Mesenchymal stem cell (in vitro differentiated cells and primary cell): ENCODE results near the gene C1orf174.

Experiments used
- DNase-seq: peaks from one replicate; pipeline ENCODE4 v3.0.0-alpha.2; 2013
- H2AFZ ChIP-seq: one replicate; pipeline ENCODE4 v1.6.1; 2013; ENCODE audit warnings: low read depth, mild to moderate bottlenecking, control low read depth, inconsistent platforms, low read length, moderate library complexity
- H2AK5ac ChIP-seq: 2 replicates; pipeline ENCODE4 v1.6.1; 2013; ENCODE audit warnings: low read length, moderate library complexity, mild to moderate bottlenecking, inconsistent platforms; ENCODE audit not compliant: severe bottlenecking
- H2BK120ac ChIP-seq: one replicate; pipeline ENCODE4 v1.6.1; 2013; ENCODE audit warnings: low read depth, mild to moderate bottlenecking, inconsistent platforms, low read length, moderate library complexity
- H2BK12ac ChIP-seq, 2 experiments: one replicate each; pipeline ENCODE4 v1.6.1; 2013; ENCODE audit warnings: inconsistent platforms in 2 of 2, low read length in 2 of 2, mild to moderate bottlenecking in 2 of 2, moderate library complexity in 2 of 2, control low read depth in 1 of 2
- H2BK15ac ChIP-seq: one replicate; pipeline ENCODE4 v1.6.1; 2013; ENCODE audit warnings: mild to moderate bottlenecking, low read depth, inconsistent platforms; ENCODE audit not compliant: poor library complexity, severe bottlenecking
- H2BK5ac ChIP-seq: 2 replicates; pipeline ENCODE4 v1.6.1; 2013; ENCODE audit warnings: low read depth, mild to moderate bottlenecking, low read length, control low read depth, inconsistent platforms; ENCODE audit not compliant: poor library complexity, severe bottlenecking
- H3K14ac ChIP-seq, 2 experiments: one replicate each; pipeline ENCODE4 v1.6.1; 2013; ENCODE audit warnings: inconsistent platforms in 2 of 2, low read length in 2 of 2, control low read depth in 1 of 2, mild to moderate bottlenecking in 1 of 2, moderate library complexity in 1 of 2
- H3K18ac ChIP-seq, 2 experiments: one replicate each; pipeline ENCODE4 v1.6.1; 2013; ENCODE audit warnings: inconsistent platforms in 2 of 2, low read length in 2 of 2, control low read depth in 1 of 2, low read depth in 1 of 2, mild to moderate bottlenecking in 1 of 2
- H3K23ac ChIP-seq, 2 experiments: one replicate each; pipeline ENCODE4 v1.6.1; 2013; ENCODE audit warnings: inconsistent platforms in 2 of 2, low read length in 2 of 2, mild to moderate bottlenecking in 2 of 2, moderate library complexity in 2 of 2, control low read depth in 1 of 2
- H3K27ac ChIP-seq: 2 replicates; pipeline ENCODE4 v1.5.1; 2013; ENCODE audit warnings: mild to moderate bottlenecking, moderate library complexity, low read length, control low read depth, inconsistent platforms; ENCODE audit not compliant: poor library complexity, severe bottlenecking
- H3K27me3 ChIP-seq, 2 experiments: 2 replicates each; pipeline versions ENCODE4 v1.6.1 to v1.7.0; 2013; ENCODE audit warnings: low read length in 2 of 2, mild to moderate bottlenecking in 2 of 2, moderate library complexity in 2 of 2, control low read depth in 1 of 2, inconsistent platforms in 1 of 2; ENCODE audit not compliant: control insufficient read depth in 1 of 2, insufficient read depth in 1 of 2
- H3K36me3 ChIP-seq, 2 experiments: 2 replicates each; pipeline versions ENCODE4 v1.6.1 to v1.7.0; 2013; ENCODE audit warnings: low read length in 2 of 2, control low read depth in 1 of 2, inconsistent platforms in 1 of 2, low read depth in 1 of 2, mild to moderate bottlenecking in 1 of 2; ENCODE audit not compliant: insufficient read depth in 2 of 2, control insufficient read depth in 1 of 2
- H3K4ac ChIP-seq, 2 experiments: one replicate each; pipeline ENCODE4 v1.6.1; 2013; ENCODE audit warnings: inconsistent platforms in 2 of 2, low read length in 2 of 2, mild to moderate bottlenecking in 2 of 2, moderate library complexity in 2 of 2, control low read depth in 1 of 2, low read depth in 1 of 2
- H3K4me1 ChIP-seq: 2 replicates; pipeline ENCODE4 v1.6.1; 2013; ENCODE audit warnings: low read depth, low read length, control low read depth; ENCODE audit not compliant: control insufficient read depth, insufficient read depth
- H3K4me2 ChIP-seq: 2 replicates; pipeline ENCODE4 v1.6.1; 2013; ENCODE audit warnings: low read length, mild to moderate bottlenecking, inconsistent platforms; ENCODE audit not compliant: poor library complexity, severe bottlenecking
- H3K4me3 ChIP-seq, 2 experiments: 2 replicates each; pipeline versions ENCODE4 v1.5.1 to v1.7.0; 2013; ENCODE audit warnings: low read length in 2 of 2, mild to moderate bottlenecking in 2 of 2, control low read depth in 1 of 2, low read depth in 1 of 2; ENCODE audit not compliant: insufficient read depth in 1 of 2
- H3K79me1 ChIP-seq: replicated peaks from 2 replicates; pipeline ENCODE4 v1.6.1; 2013; ENCODE audit warnings: mild to moderate bottlenecking, control low read depth, low read length, inconsistent platforms; ENCODE audit not compliant: poor library complexity, severe bottlenecking
- H3K9ac ChIP-seq: 2 replicates; pipeline ENCODE4 v1.7.0; 2013; ENCODE audit warnings: mild to moderate bottlenecking, low read length, moderate library complexity
- H3K9me3 ChIP-seq: 2 replicates; pipeline ENCODE4 v1.7.0; 2013; ENCODE audit warnings: mild to moderate bottlenecking, low read length; ENCODE audit not compliant: control insufficient read depth
- H4K8ac ChIP-seq: one replicate; pipeline ENCODE4 v1.6.1; 2013; ENCODE audit warnings: inconsistent platforms, mild to moderate bottlenecking, low read length, moderate library complexity
- H4K91ac ChIP-seq: one replicate; pipeline ENCODE4 v1.6.1; 2013; ENCODE audit warnings: mild to moderate bottlenecking, low read length, inconsistent platforms
- WGBS: methylation state at CpG from one replicate; pipeline ENCODE4 v1.1.7; 2013; ENCODE audit warnings: mixed read lengths; 5-methylcytosine and 5-hydroxymethylcytosine counted together

The C1orf174 gene

DNA sequence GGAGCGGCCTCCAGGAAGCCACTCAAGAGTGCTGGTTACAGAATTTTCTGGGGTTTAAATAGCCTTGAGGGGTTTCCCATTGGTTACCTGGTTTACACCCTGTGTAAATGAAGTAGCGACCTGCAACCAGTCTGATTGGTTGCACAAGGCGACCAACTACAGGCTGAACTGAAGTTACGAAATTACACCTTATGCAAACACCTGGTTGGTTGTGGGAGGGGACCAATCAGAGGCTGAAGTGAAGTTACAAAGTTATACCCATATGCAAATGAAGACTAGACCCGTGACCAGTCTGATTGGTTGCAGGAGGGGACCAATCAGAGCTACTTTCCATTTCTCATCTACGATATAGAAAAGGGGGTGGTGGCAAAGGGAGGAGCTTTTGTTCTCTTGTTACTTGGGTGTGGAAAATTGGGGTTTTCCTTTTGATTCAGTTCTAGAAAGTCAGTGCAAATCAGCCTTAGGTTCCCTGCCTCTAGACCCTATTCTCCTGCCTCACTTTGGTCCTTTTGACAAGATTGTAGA, 22.2 kb upstream of the C1orf174 start:
- WGBS, result 73% methylated on average over 6 of the region's 6 CpGs
- no peak overlapping the region for H3K9ac ChIP-seq
- no peak overlapping the region for H2AFZ ChIP-seq
- peaks cover 0 to 25% of the 10 kb centered on the region in 2 experiments for H3K27me3 ChIP-seq
- no peaks in the 10 kb centered on the region for H3K79me1 ChIP-seq
- H2BK120ac ChIP-seq, result no peak overlapping the region
- DNase-seq, result no peak
- H3K14ac ChIP-seq, result no peak overlapping the region
- no peaks in the 10 kb centered on the region for H3K36me3 ChIP-seq
- no peaks in the 10 kb centered on the region for H3K9me3 ChIP-seq
- H2BK12ac ChIP-seq, result no peak overlapping the region
- no peak overlapping the region for H3K4ac ChIP-seq
- no peak overlapping the region for H3K4me3 ChIP-seq
- no peaks in the 10 kb centered on the region for H3K4me1 ChIP-seq
- no peak overlapping the region for H4K91ac ChIP-seq
- H3K18ac ChIP-seq, result no peak overlapping the region
- H2BK15ac ChIP-seq, result no peak overlapping the region
- H2BK5ac ChIP-seq, result no peak overlapping the region
- no peak overlapping the region for H2AK5ac ChIP-seq
- no peak overlapping the region for H4K8ac ChIP-seq
- no peak overlapping the region for H3K4me2 ChIP-seq
- no peak overlapping the region for H3K23ac ChIP-seq
- H3K27ac ChIP-seq, result no peak overlapping the region

DNA sequence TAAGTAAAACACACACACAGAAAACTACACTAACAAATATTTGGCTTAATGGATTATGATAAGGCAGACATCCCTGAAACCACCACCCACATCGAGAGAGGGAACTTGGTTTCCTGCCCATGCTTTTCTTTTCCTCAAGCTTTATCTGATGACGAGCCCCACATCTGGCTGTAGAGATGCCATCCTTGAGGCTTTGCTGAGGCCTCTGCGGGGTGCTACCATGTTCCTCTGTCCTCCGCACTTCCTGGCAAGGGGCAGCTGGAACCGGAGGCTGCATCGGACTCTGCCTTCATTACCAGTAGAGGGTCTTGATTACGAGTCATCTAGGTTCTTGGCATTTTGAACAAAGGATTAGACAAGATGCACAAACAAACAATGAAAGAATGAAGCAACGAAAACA, 21.7 kb upstream of the C1orf174 start:
- Histone ChIP-seq H3K4me3 (no peak overlapping the region), H3K36me3 (no peaks in the 10 kb centered on the region), H3K23ac (no peak overlapping the region), H2BK15ac (no peak overlapping the region), H3K79me1 (no peaks in the 10 kb centered on the region), H4K91ac (no peak overlapping the region), H3K4ac (no peak overlapping the region), H3K9ac (no peak overlapping the region), H3K4me1 (no peaks in the 10 kb centered on the region), H2BK5ac (no peak overlapping the region), H4K8ac (no peak overlapping the region), H2AFZ (no peak overlapping the region), H3K14ac (no peak overlapping the region), H3K27me3 (peaks cover 0 to 25% of the 10 kb centered on the region in 2 experiments), H3K4me2 (no peak overlapping the region), H2BK12ac (no peak overlapping the region), H3K9me3 (no peaks in the 10 kb centered on the region), H3K27ac (no peak overlapping the region), H3K18ac (no peak overlapping the region), H2BK120ac (no peak overlapping the region), H2AK5ac (no peak overlapping the region)
- no peak for DNase-seq
- WGBS, result 89% methylated on average over 8 of the region's 8 CpGs

DNA sequence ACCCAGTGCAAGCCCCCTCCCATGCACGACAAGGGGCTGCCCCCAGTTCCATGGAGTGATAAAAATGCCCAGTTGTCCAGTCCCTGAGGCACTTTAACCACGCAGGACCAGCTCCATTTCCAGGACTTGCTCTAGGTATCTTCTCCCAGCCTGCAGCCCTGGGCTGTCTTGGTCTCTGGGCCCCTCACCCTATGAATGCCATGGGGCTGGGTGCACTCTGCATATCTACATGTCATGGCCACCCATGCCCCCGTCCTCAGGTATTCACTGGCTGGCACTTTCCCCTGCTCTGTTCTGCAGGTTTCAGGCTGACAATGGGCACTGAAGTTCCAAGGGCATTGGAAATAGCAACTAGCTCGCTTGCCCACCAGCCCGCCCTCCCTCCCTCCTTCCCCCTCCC, 19.6 kb upstream of the C1orf174 start:
- Histone ChIP-seq H3K4ac (no peak overlapping the region), H3K9ac (no peak overlapping the region), H3K4me1 (peaks cover 2% of the 10 kb centered on the region), H3K4me3 (no peak overlapping the region), H3K4me2 (no peak overlapping the region), H3K9me3 (no peaks in the 10 kb centered on the region), H2BK5ac (no peak overlapping the region), H3K14ac (no peak overlapping the region), H3K79me1 (no peaks in the 10 kb centered on the region), H3K18ac (no peak overlapping the region), H4K91ac (no peak overlapping the region), H3K36me3 (no peaks in the 10 kb centered on the region), H3K27me3 (peaks cover 0 to 25% of the 10 kb centered on the region in 2 experiments), H3K23ac (no peak overlapping the region), H2BK12ac (no peak overlapping the region), H2BK120ac (no peak overlapping the region), H2AK5ac (no peak overlapping the region), H2AFZ (no peak overlapping the region), H2BK15ac (no peak overlapping the region), H4K8ac (no peak overlapping the region), H3K27ac (no peak overlapping the region)
- no peak for DNase-seq
- WGBS, result 57% methylated on average over 4 of the region's 5 CpGs

DNA sequence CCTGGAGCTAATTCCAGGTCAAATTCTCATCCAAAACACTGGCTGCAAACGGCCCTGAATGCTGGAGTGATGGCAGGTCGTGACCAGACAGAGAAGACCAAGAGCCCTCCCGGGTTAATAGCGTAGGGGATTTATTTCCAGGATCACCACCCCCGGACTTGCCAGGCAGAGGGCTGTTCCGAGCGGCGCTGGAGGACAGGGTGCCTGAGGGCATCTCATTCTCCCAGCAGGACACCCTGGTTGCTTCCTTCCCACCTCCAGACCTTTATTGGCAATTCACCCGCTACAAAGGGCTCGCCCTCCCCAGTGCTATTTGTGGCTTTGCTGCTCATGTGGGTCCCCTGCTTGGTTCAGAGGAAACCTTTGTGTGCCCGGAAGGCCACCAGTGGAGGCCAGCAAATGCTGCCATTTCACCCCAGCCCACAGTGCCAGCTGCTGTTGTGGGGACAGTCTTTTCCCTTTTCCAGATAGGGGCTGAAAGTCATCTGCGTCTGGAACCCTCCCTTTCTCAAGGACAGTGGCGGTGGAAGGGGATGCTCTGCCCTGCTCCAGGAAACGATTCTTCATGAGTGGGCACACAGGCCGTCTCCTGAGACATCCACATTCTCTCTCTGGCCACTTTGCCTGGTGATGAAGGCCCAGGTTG, 19.0 kb upstream of the C1orf174 start:
- Histone ChIP-seq H2AFZ (no peak overlapping the region), H3K27me3 (peaks cover 0 to 22% of the 10 kb centered on the region in 2 experiments), H3K9ac (no peak overlapping the region), H2BK12ac (no peak overlapping the region), H3K4ac (no peak overlapping the region), H3K18ac (no peak overlapping the region), H4K91ac (no peak overlapping the region), H3K4me2 (no peak overlapping the region), H2BK120ac (no peak overlapping the region), H2AK5ac (no peak overlapping the region), H3K23ac (no peak overlapping the region), H4K8ac (no peak overlapping the region), H3K79me1 (no peaks in the 10 kb centered on the region), H3K9me3 (no peaks in the 10 kb centered on the region), H3K36me3 (no peaks in the 10 kb centered on the region), H3K14ac (no peak overlapping the region), H3K4me1 (peaks cover 2% of the 10 kb centered on the region), H3K4me3 (no peak overlapping the region), H2BK15ac (no peak overlapping the region), H3K27ac (no peak overlapping the region), H2BK5ac (no peak overlapping the region)
- no peak for DNase-seq
- 74% methylated on average over 15 of the region's 15 CpGs for WGBS
